Measurements from ENCODE around the gene PCSK5.

GRCh38 chr9:75950998-75951397, 60.5 kb downstream of the PCSK5 start:
- TF ChIP-seq FOXM1 (IDR thresholded peaks at IDR 0.05; ENCODE audit: borderline replicate concordance, low read depth) (no peak), USF1 (IDR thresholded peaks at IDR 0.05) (no peak), REST (IDR thresholded peaks at IDR 0.05; ENCODE audit: low read depth) (no peak), EGR1 (IDR thresholded peaks at IDR 0.05) (no peak), TEAD4 (IDR thresholded peaks at IDR 0.05) (no peak), EP300 (IDR thresholded peaks at IDR 0.05; ENCODE audit: borderline replicate concordance) (no peak), TAF1 (IDR thresholded peaks at IDR 0.05; ENCODE audit: low read depth) (no peak), MAX (IDR thresholded peaks at IDR 0.05) (no peak), CEBPB (IDR thresholded peaks at IDR 0.05) (no peak), CREB1 (IDR thresholded peaks at IDR 0.05; ENCODE audit: low read depth) (no peak), ZBTB7A (IDR thresholded peaks at IDR 0.05; ENCODE audit: low read depth) (no peak), RAD21 (IDR thresholded peaks at IDR 0.05; ENCODE audit: low read depth) (no peak)

Data from Ishikawa (cell line).